GM12801 (cell line): ENCODE measurements around the gene TUBB6.

Experiments used
- TF ChIP-seq, protein P1 (sequence below): IDR thresholded peaks from one replicate; pipeline ENCODE4 v1.5.1; 2011; ENCODE audit warnings: control low read depth; ENCODE audit not compliant: insufficient read length; ENCODE audit errors: extremely low read depth

The TUBB6 gene

DNA sequence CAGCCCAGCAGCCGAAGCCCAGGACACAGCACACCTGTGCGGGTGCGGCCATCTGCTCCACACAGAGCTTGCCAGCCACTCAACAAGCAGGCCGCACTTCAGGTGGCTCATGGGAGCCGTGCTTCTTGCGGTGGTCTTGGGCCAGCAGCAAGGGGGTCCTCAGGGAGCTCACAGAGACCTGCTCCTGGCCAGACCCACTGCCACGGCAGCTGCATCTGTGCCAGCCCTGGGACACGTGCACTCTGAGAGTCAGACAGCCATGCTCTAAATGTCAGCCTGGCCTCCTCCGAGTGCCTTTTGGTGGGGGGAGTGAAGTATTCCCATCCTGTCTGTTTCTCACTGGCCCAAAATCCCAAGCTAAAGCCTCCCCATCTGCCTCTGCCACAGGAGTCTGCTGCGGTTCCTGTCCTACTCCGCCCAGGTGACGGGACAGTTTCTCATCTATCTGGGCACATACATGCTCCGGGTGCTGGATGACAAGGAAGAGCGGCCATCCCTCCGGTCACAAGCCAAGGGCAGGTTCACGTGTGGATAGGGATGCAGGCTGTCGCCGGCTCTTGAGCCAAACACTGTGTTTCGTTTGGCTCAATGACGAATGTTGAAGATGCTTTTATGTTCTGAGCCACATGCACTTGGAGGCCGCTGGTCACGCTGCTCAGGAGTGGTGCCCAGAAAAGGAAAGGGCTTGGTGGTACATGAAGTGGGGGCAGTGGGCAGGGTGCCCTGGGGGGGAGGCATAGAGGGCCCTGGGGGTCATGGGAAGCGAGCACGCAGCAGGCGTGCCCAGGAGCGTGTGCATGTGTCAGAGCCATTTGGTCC is 31.1 kb upstream of the TUBB6 start:
- TF ChIP-seq, protein P1, sequence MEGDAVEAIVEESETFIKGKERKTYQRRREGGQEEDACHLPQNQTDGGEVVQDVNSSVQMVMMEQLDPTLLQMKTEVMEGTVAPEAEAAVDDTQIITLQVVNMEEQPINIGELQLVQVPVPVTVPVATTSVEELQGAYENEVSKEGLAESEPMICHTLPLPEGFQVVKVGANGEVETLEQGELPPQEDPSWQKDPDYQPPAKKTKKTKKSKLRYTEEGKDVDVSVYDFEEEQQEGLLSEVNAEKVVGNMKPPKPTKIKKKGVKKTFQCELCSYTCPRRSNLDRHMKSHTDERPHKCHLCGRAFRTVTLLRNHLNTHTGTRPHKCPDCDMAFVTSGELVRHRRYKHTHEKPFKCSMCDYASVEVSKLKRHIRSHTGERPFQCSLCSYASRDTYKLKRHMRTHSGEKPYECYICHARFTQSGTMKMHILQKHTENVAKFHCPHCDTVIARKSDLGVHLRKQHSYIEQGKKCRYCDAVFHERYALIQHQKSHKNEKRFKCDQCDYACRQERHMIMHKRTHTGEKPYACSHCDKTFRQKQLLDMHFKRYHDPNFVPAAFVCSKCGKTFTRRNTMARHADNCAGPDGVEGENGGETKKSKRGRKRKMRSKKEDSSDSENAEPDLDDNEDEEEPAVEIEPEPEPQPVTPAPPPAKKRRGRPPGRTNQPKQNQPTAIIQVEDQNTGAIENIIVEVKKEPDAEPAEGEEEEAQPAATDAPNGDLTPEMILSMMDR: no peak

DNA sequence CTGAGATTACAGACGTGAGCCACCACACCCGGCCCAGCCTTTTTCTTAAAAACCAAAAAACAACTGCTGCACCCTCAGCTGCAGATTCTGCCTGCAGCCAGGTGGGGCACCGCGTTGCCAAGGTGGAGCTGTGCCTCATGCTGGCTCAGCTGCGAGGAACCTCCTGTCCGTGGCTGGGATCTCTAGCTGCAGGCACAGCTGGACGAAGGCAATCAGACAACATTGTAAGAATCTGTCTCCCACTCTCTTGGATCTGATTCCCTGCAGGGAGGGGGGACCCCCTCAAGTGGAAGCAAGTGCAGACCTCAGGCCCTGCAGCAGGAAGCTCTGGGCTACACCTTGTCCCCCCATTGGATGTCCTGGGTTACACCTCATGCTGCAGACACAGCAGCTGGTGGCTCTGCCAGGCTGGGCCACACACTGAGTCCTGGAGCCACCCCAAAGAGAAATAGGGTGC is 29.8 kb upstream of the TUBB6 start:
- TF ChIP-seq, protein P1: no peak

DNA sequence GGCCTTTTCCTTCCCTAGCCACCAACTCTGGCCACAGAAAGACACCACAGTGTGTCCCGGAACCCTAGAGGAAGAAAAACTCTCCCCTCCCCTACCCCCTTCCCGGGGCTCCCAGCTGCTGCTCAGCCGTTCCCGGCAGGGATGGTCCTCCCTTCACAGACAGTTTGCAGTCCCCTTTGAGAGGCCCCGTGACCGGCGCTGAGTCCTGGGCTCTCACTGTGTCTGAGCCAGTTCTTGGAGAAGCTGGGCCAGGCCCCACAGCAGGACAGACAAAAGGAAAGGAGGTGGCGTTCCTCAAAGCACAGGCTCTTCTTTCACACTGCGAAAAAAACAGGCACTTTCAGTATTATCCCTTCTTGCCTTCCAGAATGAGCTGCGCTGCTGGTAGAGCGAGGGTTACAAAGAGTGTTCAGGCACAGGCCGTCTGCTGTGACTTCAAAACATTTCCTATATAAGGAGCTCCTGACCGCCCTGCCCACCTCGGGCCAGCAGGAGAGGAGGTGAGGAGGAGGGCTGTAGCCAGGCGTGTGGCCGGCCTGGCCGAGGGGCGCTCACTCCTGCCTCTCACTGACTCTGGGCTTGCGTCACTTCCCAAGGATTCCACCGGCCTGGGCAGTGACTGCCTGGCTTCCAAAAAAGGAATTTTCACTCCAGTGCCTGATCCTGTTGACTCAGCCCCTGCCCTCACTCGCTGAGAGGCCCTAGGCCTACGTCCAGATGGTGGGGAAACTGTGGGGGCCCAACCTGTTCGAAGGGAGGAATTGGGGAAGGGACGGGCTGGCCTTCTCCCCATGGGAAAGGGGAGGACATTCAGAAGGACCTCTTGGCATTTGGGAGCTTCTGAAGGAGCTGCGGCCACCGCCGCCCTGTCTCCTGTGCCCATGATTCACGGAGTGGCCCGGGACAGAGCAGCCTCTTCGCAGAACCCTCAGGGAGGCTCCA is 29.0 kb upstream of the TUBB6 start:
- TF ChIP-seq, protein P1: no peak

DNA sequence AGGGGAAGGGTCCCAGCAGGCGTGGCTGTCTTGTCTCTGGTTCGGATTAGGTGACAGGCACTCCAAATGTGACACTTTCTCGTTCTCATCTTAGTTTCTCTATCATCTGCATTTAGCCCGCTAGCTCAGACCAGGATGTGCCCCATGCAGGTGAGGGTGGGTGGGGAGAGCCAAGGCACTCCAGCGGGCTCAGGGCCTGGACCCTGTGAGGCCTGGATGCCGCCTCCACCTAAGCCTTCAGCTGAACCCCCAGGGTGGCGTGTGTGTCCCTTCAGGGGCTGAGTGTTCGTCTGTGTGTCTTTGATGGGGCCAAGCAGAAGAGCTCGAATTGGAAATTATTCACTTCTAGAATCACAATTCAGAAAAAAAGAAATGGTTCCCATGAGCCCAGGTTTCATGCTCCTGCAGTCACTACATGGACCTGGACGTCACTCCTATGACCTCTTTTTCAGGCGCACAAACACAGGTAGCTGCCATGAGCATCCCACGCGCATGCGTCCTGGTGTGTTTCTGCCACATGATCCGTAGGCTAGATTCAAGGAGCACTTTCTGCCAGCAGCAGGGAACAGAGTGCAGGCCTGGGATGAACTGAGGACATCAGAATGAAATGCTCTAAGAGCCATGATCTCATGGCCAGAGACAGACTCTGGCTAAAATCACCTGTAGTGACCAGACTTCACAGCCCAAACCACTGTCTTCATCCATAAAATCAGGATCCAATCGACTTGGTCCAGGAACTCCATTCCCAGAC is 28.1 kb upstream of the TUBB6 start:
- TF ChIP-seq, protein P1: no peak

DNA sequence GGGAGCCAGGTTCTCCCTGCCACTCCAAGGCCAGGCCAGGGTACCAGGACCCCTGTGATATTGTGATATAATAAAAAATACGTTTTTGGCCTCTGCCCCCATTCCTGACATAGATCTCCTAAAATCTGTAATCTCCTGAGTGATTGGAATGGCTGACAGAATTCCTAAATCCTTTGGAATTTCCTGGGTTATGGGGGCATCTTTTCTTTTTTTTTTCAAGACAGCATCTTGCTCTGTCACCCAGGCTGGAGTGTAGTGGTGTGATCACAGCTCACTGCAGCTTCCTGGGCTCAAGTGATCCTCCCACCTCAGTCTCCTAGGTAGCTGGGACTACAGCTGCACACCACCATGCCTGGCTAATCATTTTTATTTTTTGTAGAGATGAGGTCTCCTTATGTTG is 26.2 kb upstream of the TUBB6 start:
- TF ChIP-seq, protein P1: no peak

DNA sequence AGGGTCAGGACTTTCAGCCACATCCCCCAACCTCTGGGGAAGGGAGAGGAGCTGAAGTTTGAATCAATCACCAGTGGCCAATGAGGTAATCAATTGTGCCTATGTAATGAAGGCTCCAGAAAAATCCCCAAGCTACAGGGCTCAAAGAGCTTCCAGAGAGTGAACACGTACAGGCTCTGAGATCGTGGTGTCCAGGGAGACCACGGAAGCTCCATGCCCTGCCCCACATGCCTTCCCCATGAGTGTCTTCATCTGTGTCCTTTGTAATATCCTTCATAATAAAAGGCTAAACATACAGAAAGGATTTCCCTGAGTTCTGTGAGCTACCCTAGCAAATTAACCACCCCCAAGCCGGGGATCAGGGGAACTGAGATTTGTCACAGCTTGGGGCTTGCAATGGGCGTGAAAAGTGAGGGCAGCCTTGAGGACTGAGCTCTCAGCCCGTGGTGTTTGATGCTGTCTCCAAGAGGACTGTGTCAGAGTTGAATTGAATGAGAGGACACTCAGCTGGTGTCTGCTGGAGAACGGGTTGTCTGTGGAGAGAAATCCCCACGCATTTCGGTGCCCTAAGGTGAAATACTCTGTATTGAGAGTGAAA is 25.5 kb upstream of the TUBB6 start:
- TF ChIP-seq, protein P1: no peak
